Breast epithelium (tissue), 3 donors: ENCODE data around the gene KIAA0513.

Source experiments
- POLR2A ChIP-seq: fragments of 450-650 bp; IDR thresholded peaks from one replicate; pipeline ENCODE4 v1.6.1; 2016; ENCODE audit warnings: antibody characterized with exemption, mild to moderate bottlenecking, moderate library complexity
- POLR2AphosphoS5 ChIP-seq, 3 donors: sonication (generic); formaldehyde crosslinking; IDR thresholded peaks; one replicate each; pipeline ENCODE4 v1.6.1; 2017; ENCODE audit warnings: antibody characterized with exemption in 3 of 3
- TF ChIP-seq, protein P1 (sequence below), 3 donors: fragments of 450-650 bp; IDR thresholded peaks; one replicate each; pipeline ENCODE4 v1.5.1; 2016 to 2017; ENCODE audit warnings: antibody characterized with exemption in 3 of 3, mild to moderate bottlenecking in 3 of 3, moderate library complexity in 3 of 3

DNA sequence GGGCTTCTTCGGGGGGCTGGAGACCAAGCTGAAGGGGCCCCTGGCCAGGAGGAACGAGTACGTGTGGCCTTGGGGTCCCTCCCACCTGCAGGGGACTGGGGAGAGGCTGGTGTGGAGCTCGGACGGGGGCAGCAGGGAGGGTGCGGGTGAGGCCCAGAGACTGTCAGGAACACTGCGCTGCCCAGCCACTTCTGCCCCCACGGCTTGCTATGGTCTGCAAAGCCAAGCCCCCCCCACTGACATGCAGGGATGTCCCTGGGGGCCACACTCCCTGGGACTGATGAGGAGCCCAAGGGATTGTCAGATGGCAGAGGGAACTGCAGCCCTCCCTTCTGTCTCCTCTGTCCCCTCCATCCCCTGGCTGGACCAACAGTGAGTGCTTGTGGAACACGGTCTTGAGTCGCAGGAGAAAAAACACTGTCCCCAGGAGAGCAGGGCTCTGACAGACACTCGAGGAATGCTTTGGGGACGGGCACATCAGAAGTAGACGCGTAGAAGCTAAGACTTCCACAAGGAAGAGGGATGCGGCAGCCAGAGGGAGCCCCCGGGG, 50.1 kb downstream of the KIAA0513 start:
- TF ChIP-seq, protein P1, sequence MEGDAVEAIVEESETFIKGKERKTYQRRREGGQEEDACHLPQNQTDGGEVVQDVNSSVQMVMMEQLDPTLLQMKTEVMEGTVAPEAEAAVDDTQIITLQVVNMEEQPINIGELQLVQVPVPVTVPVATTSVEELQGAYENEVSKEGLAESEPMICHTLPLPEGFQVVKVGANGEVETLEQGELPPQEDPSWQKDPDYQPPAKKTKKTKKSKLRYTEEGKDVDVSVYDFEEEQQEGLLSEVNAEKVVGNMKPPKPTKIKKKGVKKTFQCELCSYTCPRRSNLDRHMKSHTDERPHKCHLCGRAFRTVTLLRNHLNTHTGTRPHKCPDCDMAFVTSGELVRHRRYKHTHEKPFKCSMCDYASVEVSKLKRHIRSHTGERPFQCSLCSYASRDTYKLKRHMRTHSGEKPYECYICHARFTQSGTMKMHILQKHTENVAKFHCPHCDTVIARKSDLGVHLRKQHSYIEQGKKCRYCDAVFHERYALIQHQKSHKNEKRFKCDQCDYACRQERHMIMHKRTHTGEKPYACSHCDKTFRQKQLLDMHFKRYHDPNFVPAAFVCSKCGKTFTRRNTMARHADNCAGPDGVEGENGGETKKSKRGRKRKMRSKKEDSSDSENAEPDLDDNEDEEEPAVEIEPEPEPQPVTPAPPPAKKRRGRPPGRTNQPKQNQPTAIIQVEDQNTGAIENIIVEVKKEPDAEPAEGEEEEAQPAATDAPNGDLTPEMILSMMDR (IDR thresholded peaks at IDR 0.05) = no peak
- no peak for TF ChIP-seq POLR2A
- TF ChIP-seq POLR2AphosphoS5 (IDR thresholded peaks at IDR 0.05) = no peak
